Lower leg skin (tissue), 3 donors: ENCODE results near the gene MDGA2.

Experiments used
- CTCF ChIP-seq, 3 donors: fragments of 450-650 bp; IDR thresholded peaks; one replicate each; pipeline ENCODE4 v1.5.1; 2016; ENCODE audit warnings: antibody characterized with exemption in 3 of 3, mild to moderate bottlenecking in 3 of 3, moderate library complexity in 2 of 3
- POLR2A ChIP-seq, 2 donors: fragments of 450-650 bp; IDR thresholded peaks; one replicate each; pipeline ENCODE4 v1.6.1; 2016 to 2017; ENCODE audit warnings: antibody characterized with exemption in 2 of 2, mild to moderate bottlenecking in 1 of 2, moderate library complexity in 1 of 2

- TF ChIP-seq CTCF (IDR thresholded peaks at IDR 0.05) (no peak), POLR2A (IDR thresholded peaks at IDR 0.05) (no peak)
Observed at GRCh38 chr14:47720281-47720680, 44.9 kb upstream of the MDGA2 start.
